Osteocyte (in vitro differentiated cells): ENCODE results near the gene DAB2IP. TPM values are rescaled to one million over a fixed set of nuclear protein-coding genes. Genes with fewer than 3 reads are reported as not detected.
A peak's percentile ranks its signal among the peaks of the same experiment; 100 is the strongest.
"Not testable (repeated sequence)": the region's sequence is repeated elsewhere in the genome, so short reads cannot be mapped to it uniquely, and the experiment has no call there.

Experiments used
- DNase-seq: peaks from one replicate; pipeline ENCODE4 v3.0.0; 2021; ENCODE audit warnings: mixed read lengths; ENCODE audit not compliant: unreplicated experiment; ENCODE audit errors: extremely low spot score
- H3K27ac Mint-ChIP-seq: one replicate; pipeline ENCODE4 v1.8.0; 2021; ENCODE audit warnings: mild to moderate bottlenecking, mixed read lengths; ENCODE audit not compliant: unreplicated experiment
- H3K27me3 Mint-ChIP-seq: one replicate; pipeline ENCODE4 v1.8.0; 2021; ENCODE audit warnings: mixed read lengths; ENCODE audit not compliant: unreplicated experiment
- H3K36me3 Mint-ChIP-seq: one replicate; pipeline ENCODE4 v1.8.0; 2021; ENCODE audit warnings: mixed read lengths; ENCODE audit not compliant: unreplicated experiment
- H3K4me1 Mint-ChIP-seq: one replicate; pipeline ENCODE4 v1.8.0; 2021; ENCODE audit warnings: mixed read lengths; ENCODE audit not compliant: unreplicated experiment
- H3K4me3 Mint-ChIP-seq: one replicate; pipeline ENCODE4 v1.8.0; 2021; ENCODE audit warnings: mild to moderate bottlenecking, moderate library complexity, mixed read lengths; ENCODE audit not compliant: unreplicated experiment
- H3K9me3 Mint-ChIP-seq: one replicate; pipeline ENCODE4 v1.8.0; 2021; ENCODE audit warnings: mixed read lengths; ENCODE audit not compliant: unreplicated experiment
- total RNA-seq: library from RNA; stranded (reverse); gene quantifications from 2 replicates; pipeline ENCODE4 v1.2.1, GENCODE V29; 2021
- TF ChIP-seq, protein P1 (sequence below): fragments of 200-600 bp; sonication (generic); IDR thresholded peaks from 2 replicates; pipeline ENCODE4 v1.5.0; 2021; ENCODE audit warnings: antibody characterized with exemption, mild to moderate bottlenecking, moderate library complexity

DAB2IP gene
- total RNA-seq, 1 donor from 2014 or later = 43.6 TPM

DNA sequence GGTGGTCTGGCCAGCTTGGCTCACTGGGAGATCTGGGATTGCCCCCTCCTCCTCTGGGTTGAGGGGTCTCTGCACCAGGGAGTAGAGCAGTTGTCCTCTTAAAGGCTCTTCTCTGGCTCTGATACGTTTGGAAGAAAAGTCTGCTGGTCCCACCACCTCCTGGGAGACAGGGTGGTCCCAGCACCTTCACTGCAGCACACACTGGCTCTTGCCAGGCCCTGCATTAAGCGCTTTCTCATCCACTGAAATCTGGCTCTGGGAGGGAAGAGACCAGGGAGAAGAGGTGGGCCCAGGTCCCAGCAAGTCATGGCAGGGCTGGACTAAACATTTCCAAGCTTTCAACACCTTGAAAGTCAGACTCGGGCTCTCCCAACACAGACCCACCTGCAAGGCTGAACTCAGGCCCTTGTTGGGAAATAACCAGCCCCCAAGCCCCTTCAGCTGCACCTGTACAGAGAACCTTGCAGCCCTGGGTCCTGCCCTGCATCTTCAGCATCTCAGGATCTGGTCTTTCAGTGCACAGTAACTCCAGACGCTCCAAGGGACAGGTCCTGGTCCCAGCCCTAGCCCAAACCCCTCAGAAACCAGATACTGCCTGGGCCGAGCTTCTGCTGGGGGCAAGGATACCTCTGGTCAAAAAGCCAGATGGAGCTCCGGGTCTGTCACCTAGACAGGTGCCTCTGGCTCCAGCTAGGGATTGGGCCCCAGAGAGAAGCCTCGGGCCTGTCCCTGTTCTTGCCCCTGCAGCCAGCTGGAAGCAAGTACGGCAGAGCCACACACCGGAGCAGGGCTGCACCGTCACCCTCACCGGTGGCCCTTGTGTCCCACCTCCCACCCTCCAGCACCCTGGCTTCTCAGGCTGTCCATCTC, 134.5 kb downstream of the DAB2IP start:
- no peaks in the 10 kb centered on the region for H3K27me3 Mint-ChIP-seq
- H3K36me3 Mint-ChIP-seq = peaks cover 14% of the 10 kb centered on the region
- TF ChIP-seq, protein P1, sequence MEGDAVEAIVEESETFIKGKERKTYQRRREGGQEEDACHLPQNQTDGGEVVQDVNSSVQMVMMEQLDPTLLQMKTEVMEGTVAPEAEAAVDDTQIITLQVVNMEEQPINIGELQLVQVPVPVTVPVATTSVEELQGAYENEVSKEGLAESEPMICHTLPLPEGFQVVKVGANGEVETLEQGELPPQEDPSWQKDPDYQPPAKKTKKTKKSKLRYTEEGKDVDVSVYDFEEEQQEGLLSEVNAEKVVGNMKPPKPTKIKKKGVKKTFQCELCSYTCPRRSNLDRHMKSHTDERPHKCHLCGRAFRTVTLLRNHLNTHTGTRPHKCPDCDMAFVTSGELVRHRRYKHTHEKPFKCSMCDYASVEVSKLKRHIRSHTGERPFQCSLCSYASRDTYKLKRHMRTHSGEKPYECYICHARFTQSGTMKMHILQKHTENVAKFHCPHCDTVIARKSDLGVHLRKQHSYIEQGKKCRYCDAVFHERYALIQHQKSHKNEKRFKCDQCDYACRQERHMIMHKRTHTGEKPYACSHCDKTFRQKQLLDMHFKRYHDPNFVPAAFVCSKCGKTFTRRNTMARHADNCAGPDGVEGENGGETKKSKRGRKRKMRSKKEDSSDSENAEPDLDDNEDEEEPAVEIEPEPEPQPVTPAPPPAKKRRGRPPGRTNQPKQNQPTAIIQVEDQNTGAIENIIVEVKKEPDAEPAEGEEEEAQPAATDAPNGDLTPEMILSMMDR = no peak
- H3K27ac Mint-ChIP-seq = no peak overlapping the region
- DNase-seq = peak; percentile 77
- no peak overlapping the region for H3K4me3 Mint-ChIP-seq
- H3K4me1 Mint-ChIP-seq = peaks cover 23% of the 10 kb centered on the region
- H3K9me3 Mint-ChIP-seq = no peaks in the 10 kb centered on the region

DNA sequence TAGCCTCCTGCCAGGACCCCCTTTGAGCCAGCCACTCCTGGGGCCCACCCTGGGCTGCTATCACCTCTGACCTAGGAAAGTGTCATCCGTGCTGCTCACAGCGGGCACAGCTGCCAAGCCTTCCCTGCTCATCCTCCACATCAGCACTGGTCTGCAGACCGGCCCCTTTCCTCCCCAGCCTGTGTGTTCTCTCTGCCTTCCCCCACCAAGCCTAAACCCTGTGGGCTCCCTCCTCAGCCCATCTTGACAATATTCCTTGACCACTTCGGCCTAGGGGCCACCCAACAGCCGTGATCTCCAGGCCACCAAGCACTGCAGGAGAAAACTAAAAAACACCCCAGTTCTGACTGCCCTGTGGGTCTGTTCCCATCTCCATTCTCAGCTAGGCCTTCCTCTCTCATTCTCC, 135.1 kb downstream of the DAB2IP start:
- DNase-seq = peak; percentile 62
- Mint-ChIP-seq H3K27ac (no peak overlapping the region), H3K9me3 (no peaks in the 10 kb centered on the region), H3K4me3 (no peak overlapping the region), H3K36me3 (peaks cover 7% of the 10 kb centered on the region), H3K27me3 (no peaks in the 10 kb centered on the region), H3K4me1 (peaks cover 23% of the 10 kb centered on the region)
- TF ChIP-seq, protein P1 = no peak

DNA sequence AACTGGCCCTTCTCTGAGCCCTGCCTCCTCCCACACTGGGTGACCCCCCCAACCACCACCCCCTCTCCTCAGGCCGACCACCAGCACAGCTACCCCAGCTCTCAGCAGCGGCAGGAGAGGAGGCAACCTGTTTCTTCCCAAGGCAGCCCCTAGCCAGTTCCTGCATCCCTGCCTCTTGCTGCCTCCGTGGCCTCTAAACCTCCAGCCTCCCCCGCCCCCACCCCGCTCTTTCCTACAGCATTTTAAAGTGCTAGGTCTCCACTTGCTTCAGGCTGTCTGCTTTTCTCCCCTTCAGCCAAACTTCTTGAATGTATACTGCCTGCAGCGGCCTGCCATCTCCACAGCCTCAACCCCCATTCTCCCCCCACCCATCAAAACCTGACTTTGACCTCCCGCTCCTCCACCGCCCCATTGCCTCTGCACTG, 135.6 kb downstream of the DAB2IP start:
- Mint-ChIP-seq H3K27ac (no peak overlapping the region), H3K36me3 (peaks cover 7% of the 10 kb centered on the region), H3K9me3 (no peaks in the 10 kb centered on the region), H3K4me1 (peaks cover 23% of the 10 kb centered on the region), H3K27me3 (no peaks in the 10 kb centered on the region), H3K4me3 (no peak overlapping the region)
- peak; percentile 54 for DNase-seq
- TF ChIP-seq, protein P1 = no peak

DNA sequence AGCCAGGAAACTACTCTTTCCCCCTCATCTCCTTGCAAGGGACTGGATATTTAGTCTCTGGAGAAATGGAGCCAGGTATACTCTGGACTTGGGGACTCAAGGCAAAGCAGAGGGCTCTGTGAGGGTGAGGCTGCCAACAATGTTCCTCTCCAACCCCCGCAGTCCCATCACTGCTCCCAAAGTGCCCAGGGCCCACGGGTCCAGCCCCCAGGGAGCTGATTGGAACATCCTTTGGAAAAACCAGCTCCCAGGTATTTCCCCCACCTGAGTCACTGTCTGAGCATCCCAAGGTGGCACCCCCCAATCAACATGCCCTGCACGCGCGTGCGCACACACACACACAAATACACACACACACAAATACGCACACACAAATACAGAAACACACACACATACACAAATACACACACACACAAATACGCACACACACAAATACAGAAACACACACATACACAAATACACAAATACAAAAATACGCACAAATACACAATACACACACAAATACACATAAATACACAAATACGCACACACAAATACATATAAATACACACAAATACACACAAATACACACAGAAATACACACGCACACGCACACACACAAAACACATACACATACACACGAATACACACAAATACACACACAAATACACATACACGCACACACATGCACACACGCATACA, 137.4 kb downstream of the DAB2IP start:
- TF ChIP-seq, protein P1 = no peak
- Mint-ChIP-seq H3K36me3 (peaks cover 5% of the 10 kb centered on the region), H3K4me3 (no peak overlapping the region), H3K27me3 (no peaks in the 10 kb centered on the region), H3K4me1 (peaks cover 17% of the 10 kb centered on the region), H3K27ac (no peak overlapping the region), H3K9me3 (no peaks in the 10 kb centered on the region)
- DNase-seq = peak; percentile 70

DNA sequence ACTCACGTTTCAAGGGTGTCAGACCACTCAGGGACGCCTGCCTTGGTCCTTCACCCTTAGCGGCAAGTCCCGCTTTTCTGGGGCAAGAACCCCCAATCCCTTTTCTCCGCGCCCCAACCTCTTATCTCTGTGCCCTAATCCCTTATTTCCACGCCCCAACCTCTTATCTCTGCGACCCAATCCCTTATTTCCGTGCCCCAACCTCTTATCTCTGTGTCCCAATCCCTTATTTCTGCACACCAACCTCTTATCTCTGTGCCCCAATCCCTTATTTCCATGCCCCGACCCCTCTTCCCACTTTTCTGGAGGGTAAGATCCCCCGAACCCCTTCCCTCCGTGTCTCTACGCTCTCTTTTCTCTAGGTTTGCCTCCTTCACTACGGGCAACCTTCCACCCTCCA, 139.4 kb downstream of the DAB2IP start:
- Mint-ChIP-seq H3K27me3 (no peaks in the 10 kb centered on the region), H3K27ac (no peak overlapping the region), H3K9me3 (no peaks in the 10 kb centered on the region), H3K4me1 (no peaks in the 10 kb centered on the region), H3K4me3 (no peak overlapping the region), H3K36me3 (peaks cover 5% of the 10 kb centered on the region)
- TF ChIP-seq, protein P1 = no peak
- no peak for DNase-seq

DNA sequence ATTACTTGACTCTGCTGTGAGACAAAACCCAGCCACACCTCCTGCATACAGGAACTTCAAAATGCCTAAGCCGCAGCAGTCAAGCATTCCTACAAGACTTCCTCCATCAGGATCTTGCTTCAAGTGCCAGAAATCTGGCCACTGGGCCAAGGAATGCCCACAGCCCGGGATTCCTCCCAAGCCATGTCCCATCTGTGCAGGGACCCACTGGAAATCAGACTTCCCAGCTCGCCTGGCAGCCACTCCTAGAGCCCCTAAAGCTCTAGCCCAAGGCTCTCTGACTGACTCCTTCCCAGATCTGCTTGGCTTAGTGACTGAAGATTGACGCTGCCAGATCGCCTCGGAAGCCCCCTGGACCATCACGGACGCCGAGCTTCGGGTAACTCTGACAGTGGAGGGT, 141.0 kb downstream of the DAB2IP start:
- not testable (repeated sequence) for H3K4me1 Mint-ChIP-seq, H3K27me3 Mint-ChIP-seq, H3K9me3 Mint-ChIP-seq, H3K4me3 Mint-ChIP-seq, H3K27ac Mint-ChIP-seq, H3K36me3 Mint-ChIP-seq
- peak; percentile 76 for DNase-seq

DNA sequence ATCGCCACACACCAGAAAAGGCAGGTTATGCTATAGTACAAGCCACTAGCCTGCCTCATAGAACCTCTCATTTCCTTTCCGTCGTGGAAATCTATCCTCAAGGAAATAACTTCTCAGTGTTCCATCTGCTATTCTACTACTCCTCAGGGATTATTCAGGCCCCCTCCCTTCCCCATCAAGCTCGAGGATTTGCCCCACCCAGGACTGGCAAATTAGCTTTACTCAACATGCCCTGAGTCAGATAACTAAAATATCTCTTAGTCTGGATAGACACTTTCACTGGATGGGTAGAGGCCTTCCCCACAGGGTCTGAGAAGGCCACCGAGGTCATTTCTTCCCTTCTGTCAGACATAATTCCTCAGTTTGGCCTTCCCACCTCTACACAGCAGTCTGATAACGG, 142.9 kb downstream of the DAB2IP start:
- not testable (repeated sequence) for H3K9me3 Mint-ChIP-seq, H3K4me1 Mint-ChIP-seq, H3K4me3 Mint-ChIP-seq, H3K36me3 Mint-ChIP-seq, H3K27ac Mint-ChIP-seq, H3K27me3 Mint-ChIP-seq
- DNase-seq = peak; percentile 10
